ENCODE measurements around the gene MRGPRF. TPM values are rescaled to one million over a fixed set of nuclear protein-coding genes. Genes with fewer than 3 reads are reported as not detected.

The MRGPRF gene
- total RNA-seq, 2 experiments from 2014 or later = not detected

DNA sequence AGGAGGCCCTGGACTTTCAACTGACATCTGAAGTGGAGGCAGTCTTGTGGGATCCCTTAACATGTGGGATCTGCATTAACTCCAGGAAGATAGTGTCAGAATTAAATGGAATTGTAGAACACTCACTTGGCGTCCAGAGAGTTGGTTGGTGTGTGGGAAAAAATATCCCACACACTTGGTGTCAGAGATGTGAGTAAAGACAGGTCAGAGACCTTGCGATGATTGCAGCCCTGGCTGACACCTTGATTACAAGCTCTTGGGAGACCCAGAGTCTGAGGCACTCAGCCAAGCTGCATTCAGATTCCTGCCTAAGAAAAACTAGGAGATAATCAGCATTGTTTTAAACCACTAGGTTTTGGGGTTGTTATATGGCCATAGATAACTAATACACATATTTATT lies 28.5 kb upstream of the MRGPRF start:
- Mint-ChIP-seq H3K36me3 (no peaks in the 10 kb centered on the region), H3K9me3 (ENCODE audit: low read depth) (no peaks in the 10 kb centered on the region), H3K27ac (no peak overlapping the region), H3K4me1 (peaks cover 9% of the 10 kb centered on the region), H3K27me3 (peaks cover 2% of the 10 kb centered on the region), H3K4me3 (no peak overlapping the region)
- ATAC-seq (no peak), DNase-seq (no peak)
- CTCF ChIA-PET = no interaction called here

GRCh38 chr11:69040581-69041260 lies 27.7 kb upstream of the MRGPRF start:
- Mint-ChIP-seq H3K4me3 (no peak overlapping the region), H3K27me3 (no peaks in the 10 kb centered on the region), H3K4me1 (peaks cover 9% of the 10 kb centered on the region), H3K27ac (no peak overlapping the region), H3K9me3 (ENCODE audit: low read depth) (no peaks in the 10 kb centered on the region), H3K36me3 (no peaks in the 10 kb centered on the region)
- DNase-seq = no peak
- CTCF ChIA-PET = no interaction called here
- no peak for ATAC-seq

DNA sequence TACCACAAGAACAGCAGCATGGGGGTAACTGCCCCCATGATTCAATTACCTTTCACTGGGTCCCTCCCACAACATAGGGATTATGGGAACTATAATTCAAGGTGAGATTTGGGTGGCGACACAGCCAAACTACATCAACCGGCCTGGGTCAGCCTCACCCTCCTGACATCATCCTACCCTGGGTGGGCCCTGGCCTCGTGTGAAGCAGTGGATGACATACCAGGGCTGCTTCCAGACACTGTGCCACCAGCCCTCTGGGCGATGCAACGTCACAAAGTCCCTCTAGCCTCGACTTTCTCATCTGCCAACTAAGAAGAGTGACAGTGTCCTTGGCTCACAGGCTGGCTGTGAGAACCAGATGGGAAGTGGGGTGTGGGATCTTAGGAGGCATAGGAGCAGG lies 27.0 kb upstream of the MRGPRF start:
- Mint-ChIP-seq H3K9me3 (ENCODE audit: low read depth) (no peaks in the 10 kb centered on the region), H3K4me1 (peaks cover 9% of the 10 kb centered on the region), H3K36me3 (no peaks in the 10 kb centered on the region), H3K27ac (no peak overlapping the region), H3K27me3 (no peaks in the 10 kb centered on the region), H3K4me3 (no peak overlapping the region)
- ATAC-seq (no peak), DNase-seq (no peak)
- CTCF ChIA-PET = no interaction called here

- no peaks in the 10 kb centered on the region for H3K9me3 Mint-ChIP-seq (ENCODE audit: low read depth)
- peaks cover 3% of the 10 kb centered on the region for H3K4me1 Mint-ChIP-seq
- ATAC-seq = no peak
- CTCF ChIA-PET = no interaction called here
- no peaks in the 10 kb centered on the region for H3K36me3 Mint-ChIP-seq
- DNase-seq = no peak
- no peak overlapping the region for H3K27ac Mint-ChIP-seq
- no peaks in the 10 kb centered on the region for H3K27me3 Mint-ChIP-seq
- no peak overlapping the region for H3K4me3 Mint-ChIP-seq
Observed at GRCh38 chr11:69039501-69039900, 26.5 kb upstream of the MRGPRF start.

GRCh38 chr11:69037544-69037943 lies 24.5 kb upstream of the MRGPRF start:
- ATAC-seq (no peak), DNase-seq (no peak)
- no peaks in the 10 kb centered on the region for H3K36me3 Mint-ChIP-seq

GRCh38 chr11:69037074-69037473 lies 24.0 kb upstream of the MRGPRF start:
- Mint-ChIP-seq H3K27me3 (no peaks in the 10 kb centered on the region), H3K4me1 (no peaks in the 10 kb centered on the region), H3K9me3 (ENCODE audit: low read depth) (no peaks in the 10 kb centered on the region), H3K36me3 (no peaks in the 10 kb centered on the region), H3K4me3 (no peak overlapping the region), H3K27ac (no peak overlapping the region)
- no peak for ATAC-seq
- CTCF ChIA-PET = no interaction called here
- DNase-seq = no peak

More at GRCh38 chr11:69037544-69037943, 24.5 kb upstream of the MRGPRF start:
- H3K9me3 Mint-ChIP-seq (ENCODE audit: low read depth) = no peaks in the 10 kb centered on the region
- CTCF ChIA-PET = no interaction called here
- H3K27ac Mint-ChIP-seq = no peak overlapping the region
- no peak overlapping the region for H3K4me3 Mint-ChIP-seq
- H3K4me1 Mint-ChIP-seq = no peaks in the 10 kb centered on the region
- no peaks in the 10 kb centered on the region for H3K27me3 Mint-ChIP-seq

- CTCF ChIA-PET = no interaction called here
- ATAC-seq = no peak
Observed at GRCh38 chr11:69035946-69036340, 22.9 kb upstream of the MRGPRF start.

DNA sequence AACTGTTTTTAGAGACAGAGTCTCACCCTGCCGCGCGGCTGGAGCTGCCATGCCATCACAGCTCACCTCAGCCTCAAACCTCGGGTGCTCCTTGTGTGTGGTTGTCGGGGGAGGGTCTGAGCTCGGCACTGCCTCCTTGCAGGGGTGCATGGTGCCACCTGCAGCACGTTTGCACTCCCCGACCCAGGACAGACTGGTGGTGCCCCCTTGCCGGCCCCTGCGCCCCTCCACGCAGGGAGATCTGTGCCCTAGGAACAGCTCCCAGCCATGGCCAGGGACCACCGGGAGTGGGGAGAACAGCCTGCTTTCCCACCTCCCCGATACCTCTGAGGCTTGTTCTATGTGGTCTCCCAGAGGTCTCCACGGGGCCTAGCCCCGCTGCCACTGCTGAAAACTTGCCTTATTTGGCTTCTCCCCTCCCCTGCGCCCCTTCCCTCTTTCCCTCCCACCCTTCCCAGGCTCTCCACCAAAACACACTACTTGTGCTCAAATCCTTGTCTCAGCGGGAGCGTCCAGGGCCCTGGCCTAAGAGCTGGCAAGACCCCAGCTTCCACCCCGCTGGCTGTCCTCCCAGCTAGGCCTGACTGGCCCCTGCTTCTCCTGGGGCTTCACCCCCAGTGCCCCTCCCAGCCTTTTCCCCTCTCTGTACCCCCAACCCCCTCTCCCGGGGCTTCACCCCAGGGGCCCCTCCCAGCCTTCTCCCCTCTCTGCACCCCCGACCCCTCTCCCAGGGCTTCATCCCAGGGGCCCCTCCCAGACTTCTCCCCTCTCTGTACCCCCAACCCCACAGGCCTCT lies 22.3 kb upstream of the MRGPRF start:
- H3K27me3 Mint-ChIP-seq = no peaks in the 10 kb centered on the region
- ATAC-seq = no peak
- CTCF ChIA-PET = no interaction called here

More at GRCh38 chr11:69035946-69036340, 22.9 kb upstream of the MRGPRF start:
- Mint-ChIP-seq H3K36me3 (no peaks in the 10 kb centered on the region), H3K4me3 (no peak overlapping the region), H3K27ac (no peak overlapping the region), H3K9me3 (ENCODE audit: low read depth) (no peaks in the 10 kb centered on the region), H3K27me3 (no peaks in the 10 kb centered on the region), H3K4me1 (no peaks in the 10 kb centered on the region)
- no peak for DNase-seq

DNA sequence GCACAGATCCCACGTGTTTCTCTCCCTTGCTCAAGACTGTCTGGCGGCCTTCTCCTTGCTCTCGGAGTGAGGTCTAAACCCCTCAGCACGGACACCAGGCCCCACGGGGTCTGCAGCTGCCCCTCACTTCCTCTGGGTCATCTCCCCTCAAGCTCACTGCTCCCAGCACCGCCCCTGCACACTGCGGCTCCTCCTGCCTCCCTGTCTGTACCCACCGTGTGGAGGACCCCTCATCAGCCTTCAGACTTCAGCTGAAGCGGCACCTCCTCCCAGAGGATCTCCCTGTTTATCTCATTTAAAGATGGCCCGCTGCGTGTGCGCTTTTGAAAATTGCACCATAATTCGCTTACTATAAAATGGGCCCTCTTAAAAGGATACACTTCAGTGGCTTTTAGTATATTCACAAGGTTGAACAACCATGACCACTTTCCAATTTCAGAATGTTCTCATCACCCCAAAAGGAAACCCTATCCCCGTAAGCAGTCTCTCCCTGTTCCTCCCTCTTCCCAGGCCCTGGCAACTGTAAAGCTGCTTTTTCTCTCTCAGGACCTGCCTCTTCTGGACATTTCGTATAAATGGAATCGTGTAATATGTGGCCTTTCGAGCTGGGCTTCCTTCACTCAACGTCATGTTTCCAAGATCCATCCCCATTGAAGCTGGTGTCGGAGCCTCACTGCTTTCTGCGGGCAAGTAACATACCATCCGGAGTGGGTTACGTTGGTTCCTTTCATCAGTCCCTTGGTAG lies 21.2 kb upstream of the MRGPRF start:
- Mint-ChIP-seq H3K4me1 (no peaks in the 10 kb centered on the region), H3K36me3 (no peaks in the 10 kb centered on the region), H3K27ac (no peak overlapping the region), H3K9me3 (ENCODE audit: low read depth) (no peaks in the 10 kb centered on the region), H3K4me3 (no peak overlapping the region), H3K27me3 (no peaks in the 10 kb centered on the region)
- CTCF ChIA-PET = no interaction called here
- DNase-seq (no peak), ATAC-seq (no peak)

More for the DNA sequence above, 22.3 kb upstream of the MRGPRF start:
- H3K36me3 Mint-ChIP-seq = no peaks in the 10 kb centered on the region
- H3K4me3 Mint-ChIP-seq = no peak overlapping the region
- no peak for DNase-seq
- H3K27ac Mint-ChIP-seq = no peak overlapping the region
- no peaks in the 10 kb centered on the region for H3K9me3 Mint-ChIP-seq (ENCODE audit: low read depth)
- H3K4me1 Mint-ChIP-seq = no peaks in the 10 kb centered on the region

DNA sequence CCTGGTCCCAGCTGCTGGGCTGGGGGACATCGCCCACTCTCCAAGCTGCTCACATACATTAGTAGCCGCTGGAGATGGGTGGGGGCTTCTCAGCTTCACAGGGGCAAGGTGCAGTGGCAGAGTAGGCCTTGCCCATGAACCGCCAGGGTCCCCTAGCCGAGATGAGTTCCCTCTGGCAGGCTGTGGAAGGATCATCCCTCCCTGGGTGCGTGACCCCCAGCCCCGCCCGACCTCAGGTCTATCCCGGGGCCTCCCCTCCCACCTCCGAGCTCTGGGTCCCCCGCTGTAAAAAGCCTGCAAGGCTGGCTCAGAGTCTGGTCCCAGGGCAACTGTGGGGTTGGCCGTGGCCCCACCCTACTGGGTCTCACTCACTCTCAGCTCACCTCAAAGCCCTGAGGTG lies 20.4 kb upstream of the MRGPRF start:
- ATAC-seq (no peak), DNase-seq (no peak)
- no peaks in the 10 kb centered on the region for H3K9me3 Mint-ChIP-seq (ENCODE audit: low read depth)
- H3K4me1 Mint-ChIP-seq = no peaks in the 10 kb centered on the region
- H3K36me3 Mint-ChIP-seq = no peaks in the 10 kb centered on the region
- H3K27ac Mint-ChIP-seq = no peak overlapping the region
- no peak overlapping the region for H3K4me3 Mint-ChIP-seq
- H3K27me3 Mint-ChIP-seq = no peaks in the 10 kb centered on the region
- CTCF ChIA-PET = no interaction called here

DNA sequence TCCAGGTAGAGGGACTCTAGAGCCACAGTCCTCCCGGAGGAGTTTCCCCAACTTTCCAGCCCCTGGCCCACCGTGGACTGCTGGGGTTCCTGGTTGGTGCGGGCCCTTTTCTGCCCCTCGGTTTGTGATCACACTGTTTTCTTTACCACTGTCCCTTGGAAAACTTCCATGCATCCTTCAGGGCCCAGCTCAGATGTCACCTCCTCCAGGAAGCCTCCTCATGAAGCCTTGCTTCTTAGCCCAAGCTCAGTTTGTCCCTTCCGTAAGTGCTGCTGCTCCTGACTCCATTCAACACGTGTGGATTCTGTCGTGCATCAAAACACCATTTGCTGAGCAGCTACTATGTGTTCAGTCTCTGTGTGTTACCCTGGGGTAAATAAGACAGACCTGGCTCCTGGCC lies 19.8 kb upstream of the MRGPRF start:
- Mint-ChIP-seq H3K4me1 (no peaks in the 10 kb centered on the region), H3K27ac (no peak overlapping the region)
- CTCF ChIA-PET = no interaction called here

DNA sequence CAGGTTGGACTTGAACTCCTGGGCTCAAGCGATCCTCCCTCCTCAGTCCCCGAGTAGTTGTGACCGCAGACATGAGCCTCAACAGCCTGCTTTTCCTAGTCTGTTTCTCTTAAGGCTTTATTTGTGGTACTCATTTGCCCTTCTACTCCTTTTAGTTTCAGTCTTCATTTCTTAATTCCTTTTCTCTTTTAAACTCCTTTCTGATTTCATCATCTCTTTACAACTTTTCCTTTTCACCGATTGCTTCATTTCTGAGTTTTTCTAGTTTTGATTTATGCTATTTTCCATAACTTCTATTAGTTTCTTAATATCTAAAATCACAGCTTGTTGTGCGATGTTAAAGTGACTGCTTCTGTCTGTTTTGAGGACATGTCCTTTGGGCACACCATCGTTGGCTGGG lies 17.3 kb upstream of the MRGPRF start:
- CTCF ChIA-PET = no interaction called here
- Mint-ChIP-seq H3K27ac (no peak overlapping the region), H3K27me3 (no peaks in the 10 kb centered on the region), H3K9me3 (ENCODE audit: low read depth) (no peaks in the 10 kb centered on the region), H3K4me3 (no peak overlapping the region), H3K4me1 (no peaks in the 10 kb centered on the region), H3K36me3 (no peaks in the 10 kb centered on the region)
- DNase-seq (no peak), ATAC-seq (no peak)

More for the DNA sequence above, 19.8 kb upstream of the MRGPRF start:
- Mint-ChIP-seq H3K27me3 (no peaks in the 10 kb centered on the region), H3K36me3 (no peaks in the 10 kb centered on the region), H3K4me3 (no peak overlapping the region), H3K9me3 (ENCODE audit: low read depth) (no peaks in the 10 kb centered on the region)
- no peak for ATAC-seq
- no peak for DNase-seq

- H3K27me3 Mint-ChIP-seq = no peaks in the 10 kb centered on the region
- no peaks in the 10 kb centered on the region for H3K4me1 Mint-ChIP-seq
- ATAC-seq = no peak
- CTCF ChIA-PET = no interaction called here
- no peak overlapping the region for H3K4me3 Mint-ChIP-seq
- H3K9me3 Mint-ChIP-seq (ENCODE audit: low read depth) = no peaks in the 10 kb centered on the region
- H3K36me3 Mint-ChIP-seq = no peaks in the 10 kb centered on the region
- H3K27ac Mint-ChIP-seq = no peak overlapping the region
- no peak for DNase-seq
Observed at GRCh38 chr11:69027704-69028372, 14.8 kb upstream of the MRGPRF start.

Data from activated CD8-positive, alpha-beta memory T cell treated with anti-CD3 and anti-CD28 coated beads, Interleukin-2, amount 10 ng/mL, durations not matched to agents 7 days and 5 days (primary cell).